K562 (cell line): Measurements from ENCODE around the gene SPRYD3. TPM values are rescaled to one million over a fixed set of nuclear protein-coding genes. Genes with fewer than 3 reads are reported as not detected.

Experiments
- CCNT2 ChIP-seq: IDR thresholded peaks from 2 replicates; pipeline ENCODE4 v1.6.1; 2011; ENCODE audit warnings: borderline replicate concordance, low read depth, mild to moderate bottlenecking, moderate library complexity, mixed read lengths, low read length; ENCODE audit not compliant: insufficient read length; ENCODE audit errors: extremely low read depth
- DNMT1 ChIP-seq: fragments of 450-650 bp; IDR thresholded peaks from 2 replicates; pipeline ENCODE4 v1.6.1; 2016; ENCODE audit warnings: antibody characterized with exemption, mild to moderate bottlenecking
- JUND ChIP-seq, 2 experiments: IDR thresholded peaks; 2 replicates in 1 of 2; 3 replicates in 1 of 2; pipeline ENCODE4 v1.6.1; 2011; ENCODE audit warnings: borderline replicate concordance in 2 of 2, low read depth in 2 of 2, low read length in 2 of 2, improper control_type of control experiment in 1 of 2, missing biosample characterization in 1 of 2, missing genetic modification characterization in 1 of 2, missing genetic modification reagents in 1 of 2
- NCOR1 ChIP-seq: fragments of 450-650 bp; IDR thresholded peaks from 2 replicates; pipeline ENCODE4 v1.6.1; 2016; ENCODE audit warnings: mild to moderate bottlenecking, moderate library complexity
- RBM14 ChIP-seq: fragments of 200-400 bp; formaldehyde crosslinking; IDR thresholded peaks from 2 replicates; pipeline ENCODE4 v1.6.1; 2018; ENCODE audit warnings: low read depth, mild to moderate bottlenecking, low read length, moderate library complexity, borderline replicate concordance; ENCODE audit not compliant: insufficient read depth
- TBL1XR1 ChIP-seq, 2 experiments: IDR thresholded peaks; 2 replicates each; pipeline ENCODE4 v1.6.1; 2012; ENCODE audit warnings: improper control_type of control experiment in 2 of 2, low read length in 2 of 2, mild to moderate bottlenecking in 1 of 2
- polyA plus RNA-seq, 8 experiments: library from polyadenylated mRNA; depleted of rRNA in 4 of 8; stranded (reverse) in 5 of 8; unstranded in 3 of 8; fragments of >200 nt; fragmentation: Nextera tagmentation in 2 of 8; fragmentation: Illumina TruSeq in 1 of 8; extraction: Ambion mirVana in 2 of 8; extraction: Trizol in 1 of 8; gene quantifications; 2 replicates each; pipeline versions ENCODE4 v1.2.1 to v1.2.3, GENCODE V29; 2011 to 2014; ENCODE audit warnings: inconsistent platforms in 1 of 8, missing spikeins in 1 of 8
- total RNA-seq, 7 experiments: library from RNA; depleted of rRNA in 6 of 7; stranded (reverse); fragments of >200 nt in 6 of 7; fragmentation: Illumina TruSeq in 2 of 7; extraction: Trizol in 2 of 7; gene quantifications; 2 replicates each; pipeline versions ENCODE4 v1.2.1 to v1.2.3, GENCODE V29; 2011 to 2021; ENCODE audit warnings: low replicate concordance in 1 of 7
- TF ChIP-seq, protein P1 (sequence below): fragments of 450-650 bp; formaldehyde crosslinking; IDR thresholded peaks from 2 replicates; pipeline ENCODE4 v1.4.0; 2022; ENCODE audit warnings: missing genetic modification characterization
- TF ChIP-seq, protein P2 (sequence below): fragments of 450-650 bp; formaldehyde crosslinking; IDR thresholded peaks from 2 replicates; pipeline ENCODE4 v1.4.0; 2020; ENCODE audit warnings: mild to moderate bottlenecking, moderate library complexity
- TF ChIP-seq, protein P3 (sequence below), 2 experiments: fragments of 450-650 bp in 1 of 2; sonication (generic) in 1 of 2; formaldehyde crosslinking in 1 of 2; IDR thresholded peaks; 2 replicates each; pipeline versions ENCODE4 v1.7.1 to v1.9.0; 2016 to 2022; ENCODE audit warnings: inconsistent platforms in 1 of 2, mild to moderate bottlenecking in 1 of 2, missing genetic modification reagents in 1 of 2
- TF ChIP-seq, protein P4 (sequence below), 2 experiments: fragments of 450-650 bp; IDR thresholded peaks; 2 replicates each; pipeline ENCODE4 v1.6.1; 2016

Gene SPRYD3
- total and polyA plus RNA-seq, 9 of the 15 experiments (the other 6 are each of a cell fraction or from before 2014, with no cell fraction given), result 1.5 to 13.6 (median 7.6) TPM

DNA sequence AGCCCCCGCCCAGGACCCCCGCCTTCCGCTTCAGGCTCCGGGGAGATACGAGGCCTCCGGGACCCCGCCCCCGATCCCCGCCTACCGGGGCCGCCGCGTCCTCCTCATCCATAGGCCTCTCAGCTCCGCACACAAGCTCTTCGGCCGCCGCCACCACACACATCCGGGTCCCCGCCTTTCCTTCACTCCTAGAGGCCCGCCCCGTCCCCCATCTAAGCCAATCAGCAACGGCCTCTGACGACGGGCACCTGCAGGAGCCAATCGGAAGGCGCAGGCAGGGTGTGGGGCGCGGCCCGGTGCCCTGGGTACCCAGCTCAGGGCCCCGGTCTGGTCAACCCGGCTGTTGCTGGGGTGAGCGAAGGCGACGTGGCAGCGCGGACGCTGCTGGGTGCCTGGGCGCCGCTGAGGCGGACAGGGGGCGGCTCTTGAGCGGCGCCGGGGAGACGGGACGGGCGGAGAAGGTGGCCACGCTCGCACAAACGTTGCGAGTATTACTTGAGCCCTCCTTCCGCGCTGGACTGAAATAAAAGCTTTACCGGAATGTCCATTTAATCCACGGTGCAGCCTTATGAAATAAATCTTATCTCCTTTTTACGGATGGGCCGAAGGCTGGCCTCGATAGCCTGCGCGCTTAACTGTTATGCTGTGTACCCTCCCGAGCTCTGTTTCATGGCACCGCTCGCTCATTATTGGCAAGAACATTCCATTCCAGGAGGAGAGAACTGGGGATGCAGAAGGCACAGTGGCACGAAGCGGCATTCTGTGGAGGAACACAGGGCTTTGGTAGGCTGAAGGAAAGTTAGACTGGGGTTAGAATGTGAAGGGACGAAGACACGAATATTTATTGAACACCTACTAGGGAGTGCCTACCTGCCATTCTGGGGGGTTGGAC is at the start of gene SPRYD3 (continued):
- TF ChIP-seq, protein P1, sequence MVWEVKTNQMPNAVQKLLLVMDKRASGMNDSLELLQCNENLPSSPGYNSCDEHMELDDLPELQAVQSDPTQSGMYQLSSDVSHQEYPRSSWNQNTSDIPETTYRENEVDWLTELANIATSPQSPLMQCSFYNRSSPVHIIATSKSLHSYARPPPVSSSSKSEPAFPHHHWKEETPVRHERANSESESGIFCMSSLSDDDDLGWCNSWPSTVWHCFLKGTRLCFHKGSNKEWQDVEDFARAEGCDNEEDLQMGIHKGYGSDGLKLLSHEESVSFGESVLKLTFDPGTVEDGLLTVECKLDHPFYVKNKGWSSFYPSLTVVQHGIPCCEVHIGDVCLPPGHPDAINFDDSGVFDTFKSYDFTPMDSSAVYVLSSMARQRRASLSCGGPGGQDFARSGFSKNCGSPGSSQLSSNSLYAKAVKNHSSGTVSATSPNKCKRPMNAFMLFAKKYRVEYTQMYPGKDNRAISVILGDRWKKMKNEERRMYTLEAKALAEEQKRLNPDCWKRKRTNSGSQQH (CRISPR knock-in tag), result 0 out of 2 replicates have a peak, but pooled peaks have one; percentile 9
- TF ChIP-seq, protein P2, sequence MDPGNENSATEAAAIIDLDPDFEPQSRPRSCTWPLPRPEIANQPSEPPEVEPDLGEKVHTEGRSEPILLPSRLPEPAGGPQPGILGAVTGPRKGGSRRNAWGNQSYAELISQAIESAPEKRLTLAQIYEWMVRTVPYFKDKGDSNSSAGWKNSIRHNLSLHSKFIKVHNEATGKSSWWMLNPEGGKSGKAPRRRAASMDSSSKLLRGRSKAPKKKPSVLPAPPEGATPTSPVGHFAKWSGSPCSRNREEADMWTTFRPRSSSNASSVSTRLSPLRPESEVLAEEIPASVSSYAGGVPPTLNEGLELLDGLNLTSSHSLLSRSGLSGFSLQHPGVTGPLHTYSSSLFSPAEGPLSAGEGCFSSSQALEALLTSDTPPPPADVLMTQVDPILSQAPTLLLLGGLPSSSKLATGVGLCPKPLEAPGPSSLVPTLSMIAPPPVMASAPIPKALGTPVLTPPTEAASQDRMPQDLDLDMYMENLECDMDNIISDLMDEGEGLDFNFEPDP, result 0 out of 2 replicates have a peak, but pooled peaks have one; percentile 23
- no peak for TF ChIP-seq TBL1XR1 (IDR thresholded peaks at IDR 0.05; ENCODE audit: low read length in 2 of 2)
- TF ChIP-seq, protein P3, sequence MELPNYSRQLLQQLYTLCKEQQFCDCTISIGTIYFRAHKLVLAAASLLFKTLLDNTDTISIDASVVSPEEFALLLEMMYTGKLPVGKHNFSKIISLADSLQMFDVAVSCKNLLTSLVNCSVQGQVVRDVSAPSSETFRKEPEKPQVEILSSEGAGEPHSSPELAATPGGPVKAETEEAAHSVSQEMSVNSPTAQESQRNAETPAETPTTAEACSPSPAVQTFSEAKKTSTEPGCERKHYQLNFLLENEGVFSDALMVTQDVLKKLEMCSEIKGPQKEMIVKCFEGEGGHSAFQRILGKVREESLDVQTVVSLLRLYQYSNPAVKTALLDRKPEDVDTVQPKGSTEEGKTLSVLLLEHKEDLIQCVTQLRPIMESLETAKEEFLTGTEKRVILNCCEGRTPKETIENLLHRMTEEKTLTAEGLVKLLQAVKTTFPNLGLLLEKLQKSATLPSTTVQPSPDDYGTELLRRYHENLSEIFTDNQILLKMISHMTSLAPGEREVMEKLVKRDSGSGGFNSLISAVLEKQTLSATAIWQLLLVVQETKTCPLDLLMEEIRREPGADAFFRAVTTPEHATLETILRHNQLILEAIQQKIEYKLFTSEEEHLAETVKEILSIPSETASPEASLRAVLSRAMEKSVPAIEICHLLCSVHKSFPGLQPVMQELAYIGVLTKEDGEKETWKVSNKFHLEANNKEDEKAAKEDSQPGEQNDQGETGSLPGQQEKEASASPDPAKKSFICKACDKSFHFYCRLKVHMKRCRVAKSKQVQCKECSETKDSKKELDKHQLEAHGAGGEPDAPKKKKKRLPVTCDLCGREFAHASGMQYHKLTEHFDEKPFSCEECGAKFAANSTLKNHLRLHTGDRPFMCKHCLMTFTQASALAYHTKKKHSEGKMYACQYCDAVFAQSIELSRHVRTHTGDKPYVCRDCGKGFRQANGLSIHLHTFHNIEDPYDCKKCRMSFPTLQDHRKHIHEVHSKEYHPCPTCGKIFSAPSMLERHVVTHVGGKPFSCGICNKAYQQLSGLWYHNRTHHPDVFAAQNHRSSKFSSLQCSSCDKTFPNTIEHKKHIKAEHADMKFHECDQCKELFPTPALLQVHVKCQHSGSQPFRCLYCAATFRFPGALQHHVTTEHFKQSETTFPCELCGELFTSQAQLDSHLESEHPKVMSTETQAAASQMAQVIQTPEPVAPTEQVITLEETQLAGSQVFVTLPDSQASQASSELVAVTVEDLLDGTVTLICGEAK (IDR thresholded peaks at IDR 0.05), result peak; percentile 42; the same call in 1 of the 2 replicates
- TF ChIP-seq, protein P3 (CRISPR knock-in tag; IDR thresholded peaks at IDR 0.05), result no peak
- TF ChIP-seq JUND (IDR thresholded peaks at IDR 0.05; ENCODE audit: borderline replicate concordance, low read depth, low read length), result 0 out of 2 replicates have a peak, but pooled peaks have one; percentile 25
- TF ChIP-seq JUND (tag; IDR thresholded peaks at IDR 0.05; ENCODE audit: borderline replicate concordance, low read depth, low read length), result no peak
- TF ChIP-seq DNMT1, result no peak
- TF ChIP-seq NCOR1, result no peak
- TF ChIP-seq, protein P4, sequence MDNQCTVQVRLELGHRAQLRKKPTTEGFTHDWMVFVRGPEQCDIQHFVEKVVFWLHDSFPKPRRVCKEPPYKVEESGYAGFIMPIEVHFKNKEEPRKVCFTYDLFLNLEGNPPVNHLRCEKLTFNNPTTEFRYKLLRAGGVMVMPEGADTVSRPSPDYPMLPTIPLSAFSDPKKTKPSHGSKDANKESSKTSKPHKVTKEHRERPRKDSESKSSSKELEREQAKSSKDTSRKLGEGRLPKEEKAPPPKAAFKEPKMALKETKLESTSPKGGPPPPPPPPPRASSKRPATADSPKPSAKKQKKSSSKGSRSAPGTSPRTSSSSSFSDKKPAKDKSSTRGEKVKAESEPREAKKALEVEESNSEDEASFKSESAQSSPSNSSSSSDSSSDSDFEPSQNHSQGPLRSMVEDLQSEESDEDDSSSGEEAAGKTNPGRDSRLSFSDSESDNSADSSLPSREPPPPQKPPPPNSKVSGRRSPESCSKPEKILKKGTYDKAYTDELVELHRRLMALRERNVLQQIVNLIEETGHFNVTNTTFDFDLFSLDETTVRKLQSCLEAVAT (IDR thresholded peaks at IDR 0.05), result peak in 1 of 2 experiments; percentile 92; a peak in 1 of 4 replicates
- TF ChIP-seq CCNT2, result peak; percentile 62
- TF ChIP-seq RBM14, result no peak
